GM18498 (cell line): ENCODE results near the gene TRIM4.

Source experiments
- ATAC-seq: cut with Tn5 transposase; IDR thresholded peaks from one replicate; pipeline ENCODE4 v1.9.1; 2021; ENCODE audit warnings: mild to moderate bottlenecking, moderate library complexity; ENCODE audit not compliant: unreplicated experiment

The TRIM4 gene

DNA sequence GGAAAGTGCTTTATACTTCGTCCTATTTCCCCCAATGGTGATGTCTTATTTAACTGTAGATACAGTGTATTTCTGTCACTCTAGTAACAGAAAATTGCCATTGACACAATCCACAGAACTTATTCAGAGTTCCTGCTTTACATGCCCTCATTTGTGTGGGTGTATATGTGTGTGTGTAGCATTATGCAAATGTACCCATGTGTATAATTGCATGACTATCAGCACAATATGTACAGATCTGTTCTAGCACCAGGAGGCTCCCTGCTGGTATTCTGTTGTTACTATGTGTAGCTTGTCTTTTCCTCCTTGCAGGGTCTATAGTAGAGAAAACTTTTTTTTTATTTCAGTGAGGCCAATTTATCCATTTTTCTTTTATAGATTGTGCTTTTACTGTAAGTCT, 75.0 kb downstream of the TRIM4 start:
- ATAC-seq = no peak

DNA sequence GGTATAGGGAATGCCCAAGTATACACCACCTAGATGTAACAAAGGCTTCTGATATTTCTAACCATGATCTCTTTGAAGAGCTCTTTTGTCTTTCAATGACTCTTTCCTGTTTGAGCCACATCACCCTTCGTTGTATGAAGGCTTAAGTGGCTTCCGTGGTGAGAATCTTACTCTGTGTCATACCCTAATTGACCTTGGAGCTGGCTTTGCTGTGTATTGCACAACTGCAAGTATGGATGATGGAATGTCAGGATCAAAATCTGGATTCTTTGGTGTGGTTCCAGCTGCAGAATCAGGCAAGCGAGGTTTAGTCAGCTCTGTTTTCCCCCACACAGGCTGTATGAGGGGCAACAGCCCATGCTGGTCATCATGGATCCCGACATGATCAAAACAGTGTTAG, 75.5 kb downstream of the TRIM4 start:
- no peak for ATAC-seq

DNA sequence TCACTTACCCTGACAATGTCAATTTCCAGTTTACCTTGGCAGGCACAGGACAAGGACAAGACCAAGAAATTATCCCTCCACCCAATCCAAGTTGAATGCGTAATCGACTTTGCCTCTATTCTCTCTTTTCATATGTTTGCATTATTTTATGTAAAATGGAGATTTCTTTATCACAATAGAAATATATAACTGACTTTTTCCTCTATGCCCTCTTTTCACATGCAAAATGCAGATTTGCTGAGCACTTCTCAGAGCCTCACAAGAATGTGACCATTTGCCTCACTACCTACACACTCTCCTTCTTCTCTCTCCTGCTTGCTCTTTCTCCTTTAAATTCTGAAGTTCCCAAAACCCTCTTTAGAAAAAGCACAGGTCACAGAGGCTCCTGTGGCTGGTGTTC, 76.4 kb downstream of the TRIM4 start:
- ATAC-seq = no peak
